ENCODE data around the gene RPUSD1. TPM values are rescaled to one million over a fixed set of nuclear protein-coding genes. Genes with fewer than 3 reads are reported as not detected.

Gene RPUSD1
- total RNA-seq, 2 donors from 2014 or later = 24.1 to 34.4 TPM

DNA sequence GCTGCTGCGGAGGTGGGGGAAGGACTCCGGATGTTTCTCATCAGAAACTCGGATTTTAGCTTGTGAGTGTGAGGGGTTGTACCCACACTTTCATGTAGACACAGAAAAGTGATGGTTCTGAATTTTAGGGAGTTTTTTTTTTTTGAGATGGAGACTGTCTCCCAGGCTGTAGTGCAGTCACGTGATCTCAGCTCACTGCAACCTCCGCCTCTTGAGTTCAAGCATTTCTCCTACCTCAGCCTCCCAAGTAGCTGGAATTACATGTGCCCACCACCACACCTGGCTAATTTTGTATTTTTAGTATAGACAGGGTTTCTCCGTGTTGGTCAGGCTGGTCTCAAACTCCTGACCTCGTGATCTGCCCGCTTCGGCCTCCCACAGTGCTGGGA lies 34.7 kb upstream of the RPUSD1 start:
- no peak for DNase-seq
- no peaks in the 10 kb centered on the region for H3K36me3 Mint-ChIP-seq (ENCODE audit: low read depth)
- H3K4me3 Mint-ChIP-seq = no peak overlapping the region
- Histone ChIP-seq H3K9ac (ENCODE audit: extremely low read depth, low read length, poor library complexity, severe bottlenecking) (no peak overlapping the region), H3K27me3 (ENCODE audit: control insufficient read depth, insufficient read depth, low read length, poor library complexity, severe bottlenecking) (no peaks in the 10 kb centered on the region), H3K9me3 (ENCODE audit: control insufficient read depth, low read length) (no peaks in the 10 kb centered on the region), H3K4me3 (ENCODE audit: low read length) (no peak overlapping the region), H3K36me3 (ENCODE audit: control insufficient read depth, insufficient read depth, low read length) (no peaks in the 10 kb centered on the region), H3K27ac (ENCODE audit: low read depth, low read length) (no peak overlapping the region), H3K4me1 (ENCODE audit: control insufficient read depth, insufficient read depth, low read length) (no peaks in the 10 kb centered on the region)
- H3K9me3 Mint-ChIP-seq = no peaks in the 10 kb centered on the region
- TF ChIP-seq, protein P1, sequence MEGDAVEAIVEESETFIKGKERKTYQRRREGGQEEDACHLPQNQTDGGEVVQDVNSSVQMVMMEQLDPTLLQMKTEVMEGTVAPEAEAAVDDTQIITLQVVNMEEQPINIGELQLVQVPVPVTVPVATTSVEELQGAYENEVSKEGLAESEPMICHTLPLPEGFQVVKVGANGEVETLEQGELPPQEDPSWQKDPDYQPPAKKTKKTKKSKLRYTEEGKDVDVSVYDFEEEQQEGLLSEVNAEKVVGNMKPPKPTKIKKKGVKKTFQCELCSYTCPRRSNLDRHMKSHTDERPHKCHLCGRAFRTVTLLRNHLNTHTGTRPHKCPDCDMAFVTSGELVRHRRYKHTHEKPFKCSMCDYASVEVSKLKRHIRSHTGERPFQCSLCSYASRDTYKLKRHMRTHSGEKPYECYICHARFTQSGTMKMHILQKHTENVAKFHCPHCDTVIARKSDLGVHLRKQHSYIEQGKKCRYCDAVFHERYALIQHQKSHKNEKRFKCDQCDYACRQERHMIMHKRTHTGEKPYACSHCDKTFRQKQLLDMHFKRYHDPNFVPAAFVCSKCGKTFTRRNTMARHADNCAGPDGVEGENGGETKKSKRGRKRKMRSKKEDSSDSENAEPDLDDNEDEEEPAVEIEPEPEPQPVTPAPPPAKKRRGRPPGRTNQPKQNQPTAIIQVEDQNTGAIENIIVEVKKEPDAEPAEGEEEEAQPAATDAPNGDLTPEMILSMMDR (conservative IDR thresholded peaks at IDR 0.05) = no peak
- no peaks in the 10 kb centered on the region for H3K27me3 Mint-ChIP-seq (ENCODE audit: insufficient read depth)
- no peaks in the 10 kb centered on the region for H3K4me1 Mint-ChIP-seq
- WGBS, 2 experiments (ENCODE audit: insufficient coverage in 1 of 2, insufficient read length in 1 of 2) = 91% methylated on average over 7 to 9 of the region's 9 CpGs
- H3K27ac Mint-ChIP-seq = no peak overlapping the region

DNA sequence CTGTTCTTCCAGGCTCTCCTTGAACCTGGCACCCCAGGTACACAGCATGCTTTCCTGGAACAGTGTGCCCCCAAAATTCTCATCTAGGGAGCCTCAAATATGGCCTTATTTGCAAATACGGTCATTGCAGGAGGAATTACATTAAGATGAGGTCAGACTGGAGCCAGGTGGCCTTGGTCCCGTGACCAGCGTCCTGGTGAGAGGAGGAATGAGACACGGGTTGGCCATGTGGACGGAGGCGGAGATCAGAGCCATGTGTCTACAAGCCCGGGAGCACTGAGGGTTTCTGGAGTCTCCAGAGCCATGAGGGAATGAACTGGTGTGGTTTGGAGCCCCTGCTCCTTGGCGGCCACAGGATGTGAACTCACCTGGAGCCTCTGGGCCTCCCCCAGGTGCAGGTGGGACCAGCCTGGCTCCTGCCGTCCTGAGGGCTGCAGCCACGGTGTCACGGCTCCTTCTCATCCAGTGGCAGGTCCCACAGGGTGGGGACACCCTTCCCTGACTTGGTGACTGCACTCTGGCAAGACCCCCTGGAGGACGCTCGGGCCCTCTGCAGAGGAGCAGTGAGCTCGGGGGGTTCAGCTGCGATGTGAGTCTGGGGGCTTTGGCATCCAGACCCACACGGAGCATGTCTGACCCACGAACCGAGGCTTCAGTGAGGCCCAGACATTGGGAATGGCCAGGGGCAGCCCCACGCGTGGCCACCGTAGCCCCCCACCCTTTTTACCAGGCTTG lies 34.2 kb upstream of the RPUSD1 start:
- H3K4me3 ChIP-seq (ENCODE audit: low read length) = no peak overlapping the region
- no peak for DNase-seq
- no peaks in the 10 kb centered on the region for H3K36me3 Mint-ChIP-seq (ENCODE audit: low read depth)
- no peaks in the 10 kb centered on the region for H3K27me3 Mint-ChIP-seq (ENCODE audit: insufficient read depth)
- H3K27ac Mint-ChIP-seq = no peak overlapping the region
- TF ChIP-seq, protein P1 (conservative IDR thresholded peaks at IDR 0.05) = no peak
- 93 to 98% methylated on average over 13 to 21 of the region's 21 CpGs for WGBS, 2 experiments (ENCODE audit: insufficient coverage in 1 of 2, insufficient read length in 1 of 2)
- no peak overlapping the region for H3K4me3 Mint-ChIP-seq
- no peaks in the 10 kb centered on the region for H3K9me3 Mint-ChIP-seq
- no peaks in the 10 kb centered on the region for H3K9me3 ChIP-seq (ENCODE audit: control insufficient read depth, low read length)
- no peaks in the 10 kb centered on the region for H3K27me3 ChIP-seq (ENCODE audit: control insufficient read depth, insufficient read depth, low read length, poor library complexity, severe bottlenecking)
- H3K4me1 ChIP-seq (ENCODE audit: control insufficient read depth, insufficient read depth, low read length) = no peaks in the 10 kb centered on the region
- H3K27ac ChIP-seq (ENCODE audit: low read depth, low read length) = no peak overlapping the region
- H3K9ac ChIP-seq (ENCODE audit: extremely low read depth, low read length, poor library complexity, severe bottlenecking) = no peak overlapping the region
- no peaks in the 10 kb centered on the region for H3K36me3 ChIP-seq (ENCODE audit: control insufficient read depth, insufficient read depth, low read length)
- no peaks in the 10 kb centered on the region for H3K4me1 Mint-ChIP-seq

DNA sequence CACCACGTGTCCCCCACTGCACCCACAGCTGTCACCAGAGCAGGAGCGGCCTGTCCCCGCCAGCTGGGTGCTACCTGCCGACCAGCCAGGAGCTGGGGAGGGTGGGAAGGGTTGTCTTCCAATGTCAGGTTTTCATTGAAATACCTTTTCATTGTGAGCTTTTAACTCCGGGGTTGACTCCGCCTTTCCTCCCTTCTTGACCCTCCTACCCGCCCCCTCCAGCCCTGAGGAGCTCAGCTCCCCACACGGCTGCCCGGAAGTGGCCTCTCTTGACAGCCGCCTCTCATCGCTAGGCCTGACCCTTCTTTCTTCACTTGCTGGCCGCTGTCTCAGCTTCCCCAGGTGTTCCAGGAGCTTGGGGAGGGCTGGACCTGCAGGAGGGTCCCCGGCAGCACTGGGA lies 33.6 kb upstream of the RPUSD1 start:
- WGBS, 2 experiments (ENCODE audit: insufficient coverage in 1 of 2, insufficient read length in 1 of 2) = 66 to 86% methylated on average over 9 to 13 of the region's 13 CpGs

More for the DNA sequence above, 33.6 kb upstream of the RPUSD1 start:
- H3K36me3 Mint-ChIP-seq (ENCODE audit: low read depth) = no peaks in the 10 kb centered on the region
- no peaks in the 10 kb centered on the region for H3K27me3 Mint-ChIP-seq (ENCODE audit: insufficient read depth)
- no peaks in the 10 kb centered on the region for H3K4me1 Mint-ChIP-seq
- Histone ChIP-seq H3K4me1 (ENCODE audit: control insufficient read depth, insufficient read depth, low read length) (no peaks in the 10 kb centered on the region), H3K36me3 (ENCODE audit: control insufficient read depth, insufficient read depth, low read length) (no peaks in the 10 kb centered on the region), H3K9me3 (ENCODE audit: control insufficient read depth, low read length) (no peaks in the 10 kb centered on the region), H3K27ac (ENCODE audit: low read depth, low read length) (no peak overlapping the region), H3K9ac (ENCODE audit: extremely low read depth, low read length, poor library complexity, severe bottlenecking) (no peak overlapping the region), H3K4me3 (ENCODE audit: low read length) (no peak overlapping the region), H3K27me3 (ENCODE audit: control insufficient read depth, insufficient read depth, low read length, poor library complexity, severe bottlenecking) (no peaks in the 10 kb centered on the region)
- TF ChIP-seq, protein P1 (conservative IDR thresholded peaks at IDR 0.05) = no peak
- no peaks in the 10 kb centered on the region for H3K9me3 Mint-ChIP-seq
- H3K4me3 Mint-ChIP-seq = no peak overlapping the region
- no peak for DNase-seq
- H3K27ac Mint-ChIP-seq = no peak overlapping the region

Measured in endodermal cell (in vitro differentiated cells).